Smooth muscle cell (in vitro differentiated cells): ENCODE data around the gene LRFN4. TPM values are rescaled to one million over a fixed set of nuclear protein-coding genes. Genes with fewer than 3 reads are reported as not detected.

Source experiments
- DNase-seq: peaks from one replicate; lab custom pipeline; 2025; ENCODE audit not compliant: unreplicated experiment; lab: John Stamatoyannopoulos, UW
- H2AFZ ChIP-seq: fragments of 200-600 bp; sonication (generic); 2 replicates; pipeline ENCODE4 v1.6.0; 2016; ENCODE audit warnings: antibody characterized with exemption, low read depth, mild to moderate bottlenecking
- H3F3A ChIP-seq: fragments of 200-600 bp; sonication (generic); 2 replicates; pipeline ENCODE4 v1.6.0; 2017; ENCODE audit warnings: antibody characterized with exemption, low read depth
- H3K27ac ChIP-seq: fragments of 200-600 bp; sonication (generic); 2 replicates; pipeline ENCODE4 v1.5.1; 2016; ENCODE audit warnings: low read depth, mild to moderate bottlenecking
- H3K27me3 ChIP-seq: fragments of 200-600 bp; sonication (generic); 2 replicates; pipeline ENCODE4 v1.6.1; 2016; ENCODE audit warnings: low read depth, mild to moderate bottlenecking
- H3K36me3 ChIP-seq: fragments of 200-600 bp; sonication (generic); 2 replicates; pipeline ENCODE4 v1.5.1; 2016; ENCODE audit warnings: low read depth
- H3K4me1 ChIP-seq: fragments of 200-600 bp; sonication (generic); 2 replicates; pipeline ENCODE4 v1.5.1; 2016; ENCODE audit warnings: low read depth
- H3K4me2 ChIP-seq: fragments of 200-600 bp; sonication (generic); 2 replicates; pipeline ENCODE4 v1.6.0; 2016; ENCODE audit warnings: mild to moderate bottlenecking
- H3K4me3 ChIP-seq: fragments of 200-600 bp; sonication (generic); 2 replicates; pipeline ENCODE4 v1.5.1; 2016; ENCODE audit warnings: mild to moderate bottlenecking
- H3K79me2 ChIP-seq: fragments of 200-600 bp; sonication (generic); 2 replicates; pipeline ENCODE4 v1.6.0; 2016; ENCODE audit warnings: low read depth, mild to moderate bottlenecking
- H3K9ac ChIP-seq: fragments of 200-600 bp; sonication (generic); 2 replicates; pipeline ENCODE4 v1.6.0; 2016; ENCODE audit warnings: low read depth
- H3K9me3 ChIP-seq: fragments of 200-600 bp; sonication (generic); replicated peaks from 2 replicates; pipeline ENCODE4 v1.5.1; 2016; ENCODE audit warnings: low read depth
- H4K20me1 ChIP-seq: fragments of 200-600 bp; sonication (generic); 2 replicates; pipeline ENCODE4 v1.6.0; 2016; ENCODE audit warnings: low read depth
- CTCF ChIP-seq: fragments of 200-600 bp; sonication (generic); IDR thresholded peaks from 2 replicates; pipeline ENCODE4 v1.5.1; 2017; ENCODE audit warnings: borderline replicate concordance, mild to moderate bottlenecking, antibody characterized with exemption; ENCODE audit not compliant: insufficient read depth, poor library complexity, severe bottlenecking
- WGBS: methylation state at CpG from one replicate; pipeline ENCODE4 v1.1.7; 2016; ENCODE audit warnings: low lambda C conversion rate; 5-methylcytosine and 5-hydroxymethylcytosine counted together
- polyA plus RNA-seq: library from polyadenylated mRNA; unstranded; fragments of >200 nt; fragmentation: Nextera tagmentation; extraction: Ambion mirVana; gene quantifications from 2 replicates; pipeline ENCODE4 v1.2.1, GENCODE V29; 2016
- total RNA-seq: library from RNA; depleted of rRNA; stranded (reverse); fragments of >200 nt; gene quantifications from 2 replicates; pipeline ENCODE4 v1.2.3, GENCODE V29; 2014

The LRFN4 gene
- total and polyA plus RNA-seq, 2 experiments from 2014 or later, result 14.7 to 37.6 TPM

- Histone ChIP-seq H3F3A (peaks cover 3% of the 10 kb centered on the region), H3K36me3 (no peaks in the 10 kb centered on the region), H4K20me1 (no peaks in the 10 kb centered on the region), H3K9ac (no peak overlapping the region), H3K4me1 (peaks cover 5% of the 10 kb centered on the region), H3K79me2 (no peaks in the 10 kb centered on the region), H3K9me3 (no peaks in the 10 kb centered on the region), H3K27ac (no peak overlapping the region), H3K27me3 (no peaks in the 10 kb centered on the region), H3K4me3 (no peak overlapping the region), H3K4me2 (no peak overlapping the region), H2AFZ (no peak overlapping the region)
- TF ChIP-seq CTCF, result no peak
- no peak for DNase-seq
- WGBS, result 95% methylated on average over 21 of the region's 23 CpGs
Observed at GRCh38 chr11:66850588-66851238, 6.2 kb upstream of the LRFN4 start.

GRCh38 chr11:66851239-66851596 is 5.6 kb upstream of the LRFN4 start:
- Histone ChIP-seq H3F3A (peaks cover 5% of the 10 kb centered on the region), H3K27ac (no peak overlapping the region), H4K20me1 (no peaks in the 10 kb centered on the region), H3K9ac (no peak overlapping the region), H3K79me2 (no peaks in the 10 kb centered on the region), H3K27me3 (no peaks in the 10 kb centered on the region), H2AFZ (no peak overlapping the region), H3K4me3 (no peak overlapping the region), H3K4me2 (no peak overlapping the region), H3K4me1 (peaks cover 8% of the 10 kb centered on the region), H3K36me3 (no peaks in the 10 kb centered on the region), H3K9me3 (no peaks in the 10 kb centered on the region)
- no peak for TF ChIP-seq CTCF
- WGBS, result 93% methylated on average over 4 of the region's 4 CpGs
- no peak for DNase-seq

GRCh38 chr11:66851698-66852465 is 5.0 kb upstream of the LRFN4 start:
- no peak for TF ChIP-seq CTCF
- no peak for DNase-seq
- H3K36me3 ChIP-seq, result no peaks in the 10 kb centered on the region
- peaks cover 8% of the 10 kb centered on the region for H3K4me1 ChIP-seq
- no peak overlapping the region for H3K4me3 ChIP-seq
- H3K79me2 ChIP-seq, result no peaks in the 10 kb centered on the region
- H3K27ac ChIP-seq, result no peak overlapping the region
- H2AFZ ChIP-seq, result no peak overlapping the region
- H3K4me2 ChIP-seq, result no peak overlapping the region
- 84% methylated on average over 26 of the region's 26 CpGs for WGBS
- no peaks in the 10 kb centered on the region for H3K9me3 ChIP-seq
- no peaks in the 10 kb centered on the region for H4K20me1 ChIP-seq
- peaks cover 5% of the 10 kb centered on the region for H3F3A ChIP-seq
- H3K9ac ChIP-seq, result no peak overlapping the region
- no peaks in the 10 kb centered on the region for H3K27me3 ChIP-seq
